Gastrocnemius medialis (tissue), 4 donors: ENCODE measurements around the gene MAOA. TPM values are rescaled to one million over a fixed set of nuclear protein-coding genes. Genes with fewer than 3 reads are reported as not detected.

Source experiments
- ATAC-seq, 2 donors: fragments of 150-250 bp; one replicate each; pipeline ENCODE4 v1.9.1; 2016
- DNase-seq, 2 donors: peaks; one replicate each; pipeline ENCODE4 v3.0.0-alpha.2; 2019
- H3K27ac ChIP-seq, 4 donors: fragments of 200-600 bp; sonication (generic); 1 replicate in 1 of 4; 2 replicates in 3 of 4; pipeline ENCODE4 v1.5.1; 2016 to 2018; ENCODE audit warnings: mild to moderate bottlenecking in 2 of 4, moderate library complexity in 1 of 4
- H3K27me3 ChIP-seq, 3 donors: fragments of 200-600 bp; sonication (generic) in 2 of 3; 1 replicate in 1 of 3; 2 replicates in 2 of 3; pipeline versions ENCODE4 v1.5.1 to v1.6.0; 2016 to 2019; ENCODE audit warnings: mild to moderate bottlenecking in 1 of 3, moderate library complexity in 1 of 3
- H3K36me3 ChIP-seq, 2 donors: fragments of 200-600 bp; sonication (generic) in 1 of 2; one replicate each; pipeline ENCODE4 v1.5.1; 2017 to 2018
- H3K4me1 ChIP-seq, 2 donors: fragments of 200-600 bp; sonication (generic) in 1 of 2; one replicate each; pipeline ENCODE4 v1.5.1; 2016 to 2017; ENCODE audit warnings: mild to moderate bottlenecking in 2 of 2
- H3K4me3 ChIP-seq, 4 donors: fragments of 200-600 bp; sonication (generic) in 3 of 4; 1 replicate in 1 of 4; 2 replicates in 3 of 4; pipeline ENCODE4 v1.5.1; 2016 to 2019; ENCODE audit warnings: mild to moderate bottlenecking in 2 of 4
- H3K9me3 ChIP-seq, 3 donors: fragments of 200-600 bp; sonication (generic) in 2 of 3; 1 replicate in 1 of 3; 2 replicates in 2 of 3; pipeline ENCODE4 v1.5.1; 2016 to 2019
- POLR2A ChIP-seq, 2 donors: fragments of 450-650 bp; IDR thresholded peaks; one replicate each; pipeline ENCODE4 v1.6.1; 2017; ENCODE audit warnings: antibody characterized with exemption in 2 of 2, mild to moderate bottlenecking in 2 of 2, moderate library complexity in 2 of 2
- in situ Hi-C, 4 donors: fragments of 200-750 bp; cut with MboI; loops; one replicate each; pipeline versions ENCODE4 v1.15.0 to v1.8.0; 2017; ENCODE audit warnings: low sequenced_read_pairs in 4 of 4
- intact Hi-C: fragments of 100-400 bp; cut with DNase I; formaldehyde crosslinking; loops from one replicate; pipeline ENCODE4 v1.15.1; 2023; ENCODE audit warnings: low total_unique reads
- total RNA-seq, 4 donors: library from RNA; depleted of rRNA; stranded (reverse); fragments of >200 nt; gene quantifications; one replicate each; pipeline versions ENCODE4 v1.1.0 to v1.2.3, GENCODE V29; 2016
- TF ChIP-seq, protein P1 (sequence below), 5 experiments: fragments of 450-650 bp in 3 of 5; fragments of 200-600 bp in 2 of 5; sonication (generic) in 2 of 5; IDR thresholded peaks in 4 of 5; conservative IDR thresholded peaks in 1 of 5; 1 replicate in 4 of 5; 2 replicates in 1 of 5; pipeline ENCODE4 v1.5.1; 2016 to 2019; ENCODE audit warnings: antibody characterized with exemption in 5 of 5, mild to moderate bottlenecking in 3 of 5, moderate library complexity in 3 of 5

Gene MAOA
- total RNA-seq, 4 donors from 2014 or later: 25.2 to 244 (median 109) TPM

DNA sequence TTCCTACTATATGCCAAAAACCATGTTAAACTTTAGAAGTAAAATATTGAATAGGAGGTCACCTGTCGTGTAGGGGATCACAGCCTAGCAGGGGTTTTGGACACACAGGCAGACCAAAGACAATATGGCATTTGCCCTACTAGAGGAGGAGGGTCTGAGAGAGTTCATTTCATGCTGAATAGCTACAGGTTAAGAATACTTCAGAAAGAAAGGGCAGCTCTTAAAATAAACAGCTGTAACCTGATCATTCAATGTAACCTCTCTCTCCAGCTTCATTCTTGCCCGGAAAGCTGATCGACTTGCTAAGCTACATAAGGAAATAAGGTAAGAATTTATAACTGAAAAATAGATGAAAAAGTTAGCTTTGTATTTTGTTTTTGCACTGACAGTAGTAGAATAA, 79.9 kb downstream of the MAOA start:
- TF ChIP-seq, protein P1, sequence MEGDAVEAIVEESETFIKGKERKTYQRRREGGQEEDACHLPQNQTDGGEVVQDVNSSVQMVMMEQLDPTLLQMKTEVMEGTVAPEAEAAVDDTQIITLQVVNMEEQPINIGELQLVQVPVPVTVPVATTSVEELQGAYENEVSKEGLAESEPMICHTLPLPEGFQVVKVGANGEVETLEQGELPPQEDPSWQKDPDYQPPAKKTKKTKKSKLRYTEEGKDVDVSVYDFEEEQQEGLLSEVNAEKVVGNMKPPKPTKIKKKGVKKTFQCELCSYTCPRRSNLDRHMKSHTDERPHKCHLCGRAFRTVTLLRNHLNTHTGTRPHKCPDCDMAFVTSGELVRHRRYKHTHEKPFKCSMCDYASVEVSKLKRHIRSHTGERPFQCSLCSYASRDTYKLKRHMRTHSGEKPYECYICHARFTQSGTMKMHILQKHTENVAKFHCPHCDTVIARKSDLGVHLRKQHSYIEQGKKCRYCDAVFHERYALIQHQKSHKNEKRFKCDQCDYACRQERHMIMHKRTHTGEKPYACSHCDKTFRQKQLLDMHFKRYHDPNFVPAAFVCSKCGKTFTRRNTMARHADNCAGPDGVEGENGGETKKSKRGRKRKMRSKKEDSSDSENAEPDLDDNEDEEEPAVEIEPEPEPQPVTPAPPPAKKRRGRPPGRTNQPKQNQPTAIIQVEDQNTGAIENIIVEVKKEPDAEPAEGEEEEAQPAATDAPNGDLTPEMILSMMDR (IDR thresholded peaks at IDR 0.05 in 4 of 5, conservative IDR thresholded peaks at IDR 0.05 in 1 of 5): no peak
- no peak for TF ChIP-seq POLR2A (IDR thresholded peaks at IDR 0.05)
- DNase-seq (no peak), ATAC-seq (peak in 1 of 2 donors; percentile 85)
- intact Hi-C loops (no loop called here), in situ Hi-C loops (no loop called here)
- H3K4me3 ChIP-seq: peak overlapping the region in 2 of 4 donors; percentile 19 to 47
- no peaks in the 10 kb centered on the region for H3K9me3 ChIP-seq
- no peaks in the 10 kb centered on the region for H3K27me3 ChIP-seq
- H3K4me1 ChIP-seq: no peaks in the 10 kb centered on the region
- peak overlapping the region in 2 of 4 donors; percentile 71 to 85 for H3K27ac ChIP-seq
- H3K36me3 ChIP-seq: no peaks in the 10 kb centered on the region

DNA sequence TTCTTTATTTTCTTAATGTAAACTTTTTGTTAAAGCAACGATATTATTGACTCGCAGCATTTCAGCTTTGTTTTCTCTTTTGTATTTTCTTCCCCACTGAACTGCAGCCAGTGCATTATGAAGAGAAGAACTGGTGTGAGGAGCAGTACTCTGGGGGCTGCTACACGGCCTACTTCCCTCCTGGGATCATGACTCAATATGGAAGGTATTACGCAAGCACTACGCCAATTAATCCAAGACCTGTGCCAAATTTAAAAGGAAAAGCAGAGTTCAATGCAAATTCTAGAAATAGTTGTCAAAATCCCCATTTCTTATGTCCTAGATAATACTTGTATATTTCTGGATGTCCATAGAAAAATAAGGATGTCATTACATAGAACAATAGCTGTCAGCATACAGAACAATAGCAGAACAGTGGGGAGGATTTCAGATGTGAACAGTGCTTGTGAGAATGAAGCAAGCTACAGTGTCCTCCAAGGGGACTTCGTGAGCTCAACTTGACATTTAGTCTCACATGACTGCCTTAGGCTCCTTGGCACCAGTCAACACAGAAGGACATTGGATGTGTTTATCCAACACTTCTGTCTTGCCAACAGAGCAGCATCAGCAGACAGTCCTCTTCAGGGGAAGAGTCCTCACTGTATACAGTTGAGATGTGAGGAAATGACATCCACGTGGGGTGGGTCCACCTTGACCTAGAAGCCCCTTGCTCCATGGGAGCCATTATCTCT, 85.9 kb downstream of the MAOA start:
- no peak for TF ChIP-seq POLR2A (IDR thresholded peaks at IDR 0.05)
- TF ChIP-seq, protein P1 (IDR thresholded peaks at IDR 0.05 in 4 of 5, conservative IDR thresholded peaks at IDR 0.05 in 1 of 5): no peak
- DNase-seq: peak; percentile 4 to 76
- no peaks in the 10 kb centered on the region for H3K9me3 ChIP-seq
- H3K27me3 ChIP-seq: no peaks in the 10 kb centered on the region
- peaks cover 0 to 10% of the 10 kb centered on the region in 2 donors for H3K4me1 ChIP-seq
- H3K27ac ChIP-seq: peak overlapping the region; percentile 45 to 85 (median 64)
- intact Hi-C loops (loop anchor here (5.0 kb wide), 2 partner anchors 35 to 85 kb away; partner anchors contain the start of gene MAOA), in situ Hi-C loops (loop anchor here in 2 of 4 donors (10.0 kb wide), 1 partner anchor 77 kb away; no protein-coding TSS in a partner anchor)
- no peak overlapping the region for H3K4me3 ChIP-seq
- ATAC-seq: peak; percentile 80 to 97
- peaks cover 0 to 6% of the 10 kb centered on the region in 2 donors for H3K36me3 ChIP-seq

DNA sequence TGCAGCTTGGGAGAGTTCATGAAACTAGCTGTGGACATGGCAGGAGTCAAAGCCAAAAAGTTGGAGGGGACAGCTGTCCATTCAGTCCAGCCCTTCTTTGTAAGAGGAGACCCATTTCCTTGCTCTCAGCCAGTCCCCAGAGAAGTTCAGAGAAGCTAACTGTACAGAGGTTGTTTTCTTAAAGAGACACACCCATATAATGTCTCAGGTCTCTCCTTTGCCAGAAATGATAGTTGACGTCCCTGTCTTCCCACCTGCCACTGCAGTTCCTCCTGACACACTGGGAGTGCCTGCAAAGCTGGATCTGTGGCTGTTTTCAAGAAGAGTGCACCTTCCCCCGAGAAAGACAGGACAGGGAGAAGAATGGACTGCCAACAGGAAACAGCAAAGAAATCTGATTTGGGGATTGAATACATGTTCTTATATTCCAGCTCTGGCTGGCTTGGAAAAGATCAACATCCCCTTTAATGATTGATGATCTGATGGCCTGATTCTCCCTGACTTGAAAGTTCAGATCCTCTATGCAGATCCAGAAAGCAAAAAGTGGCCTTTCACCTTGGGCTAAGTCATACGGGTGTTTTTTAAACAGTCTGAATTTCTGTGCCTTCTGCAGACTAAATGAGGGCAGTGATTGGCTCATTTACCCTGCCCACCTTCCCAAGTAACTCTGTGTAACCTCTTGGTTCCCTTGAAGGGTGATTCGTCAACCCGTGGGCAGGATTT, 87.2 kb downstream of the MAOA start:
- in situ Hi-C loops: loop anchor here in 2 of 4 donors (10.0 kb wide), 1 partner anchor 78 kb away; no protein-coding TSS in a partner anchor
- Histone ChIP-seq H3K36me3 (peaks cover 0 to 6% of the 10 kb centered on the region in 2 donors), H3K4me3 (no peak overlapping the region), H3K9me3 (no peaks in the 10 kb centered on the region), H3K4me1 (peaks cover 0 to 10% of the 10 kb centered on the region in 2 donors), H3K27ac (peak overlapping the region in 3 of 4 donors; percentile 57 to 85 (median 71)), H3K27me3 (no peaks in the 10 kb centered on the region)
- ATAC-seq (no peak), DNase-seq (no peak)
- no peak for TF ChIP-seq POLR2A (IDR thresholded peaks at IDR 0.05)
- TF ChIP-seq, protein P1 (IDR thresholded peaks at IDR 0.05 in 4 of 5, conservative IDR thresholded peaks at IDR 0.05 in 1 of 5): no peak
- intact Hi-C loops: loop anchor here (5.0 kb wide), 2 partner anchors 36 to 86 kb away; partner anchors contain the start of gene MAOA

DNA sequence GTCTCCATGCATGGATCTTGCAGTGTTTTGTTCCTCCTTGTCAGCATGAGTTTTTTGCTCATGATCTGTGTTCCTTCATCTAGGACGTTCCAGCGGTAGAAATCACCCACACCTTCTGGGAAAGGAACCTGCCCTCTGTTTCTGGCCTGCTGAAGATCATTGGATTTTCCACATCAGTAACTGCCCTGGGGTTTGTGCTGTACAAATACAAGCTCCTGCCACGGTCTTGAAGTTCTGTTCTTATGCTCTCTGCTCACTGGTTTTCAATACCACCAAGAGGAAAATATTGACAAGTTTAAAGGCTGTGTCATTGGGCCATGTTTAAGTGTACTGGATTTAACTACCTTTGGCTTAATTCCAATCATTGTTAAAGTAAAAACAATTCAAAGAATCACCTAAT, 88.2 kb downstream of the MAOA start:
- DNase-seq (no peak), ATAC-seq (no peak)
- Histone ChIP-seq H3K36me3 (peaks cover 0 to 6% of the 10 kb centered on the region in 2 donors), H3K27me3 (no peaks in the 10 kb centered on the region), H3K4me3 (no peak overlapping the region), H3K27ac (peak overlapping the region in 1 of 4 donors; percentile 85), H3K4me1 (peaks cover 0 to 10% of the 10 kb centered on the region in 2 donors), H3K9me3 (no peaks in the 10 kb centered on the region)
- intact Hi-C loops: loop anchor here (5.0 kb wide), 2 partner anchors 37 to 87 kb away; partner anchors contain the start of gene MAOA
- TF ChIP-seq, protein P1 (IDR thresholded peaks at IDR 0.05 in 4 of 5, conservative IDR thresholded peaks at IDR 0.05 in 1 of 5): no peak
- TF ChIP-seq POLR2A (IDR thresholded peaks at IDR 0.05): no peak
- in situ Hi-C loops: loop anchor here in 2 of 4 donors (10.0 kb wide), 1 partner anchor 79 kb away; no protein-coding TSS in a partner anchor
